Renal pelvis (tissue), 4 donors: ENCODE results near the gene B3GNT7. TPM values are rescaled to one million over a fixed set of nuclear protein-coding genes. Genes with fewer than 3 reads are reported as not detected.
"Not testable (repeated sequence)": the region's sequence is repeated elsewhere in the genome, so short reads cannot be mapped to it uniquely, and the experiment has no call there.

Experiments used
- DNase-seq: peaks from one replicate; pipeline ENCODE4 v3.0.0-alpha.2; 2013
- polyA plus RNA-seq, 3 donors: library from polyadenylated mRNA; unstranded; fragments of 120-200 nt; gene quantifications; one replicate each; pipeline ENCODE4 v1.2.1, GENCODE V29; 2013; ENCODE audit not compliant: insufficient read length in 3 of 3

Gene B3GNT7
- polyA plus RNA-seq, 3 donors = 3.0 to 5.0 (median 4.2) TPM

DNA sequence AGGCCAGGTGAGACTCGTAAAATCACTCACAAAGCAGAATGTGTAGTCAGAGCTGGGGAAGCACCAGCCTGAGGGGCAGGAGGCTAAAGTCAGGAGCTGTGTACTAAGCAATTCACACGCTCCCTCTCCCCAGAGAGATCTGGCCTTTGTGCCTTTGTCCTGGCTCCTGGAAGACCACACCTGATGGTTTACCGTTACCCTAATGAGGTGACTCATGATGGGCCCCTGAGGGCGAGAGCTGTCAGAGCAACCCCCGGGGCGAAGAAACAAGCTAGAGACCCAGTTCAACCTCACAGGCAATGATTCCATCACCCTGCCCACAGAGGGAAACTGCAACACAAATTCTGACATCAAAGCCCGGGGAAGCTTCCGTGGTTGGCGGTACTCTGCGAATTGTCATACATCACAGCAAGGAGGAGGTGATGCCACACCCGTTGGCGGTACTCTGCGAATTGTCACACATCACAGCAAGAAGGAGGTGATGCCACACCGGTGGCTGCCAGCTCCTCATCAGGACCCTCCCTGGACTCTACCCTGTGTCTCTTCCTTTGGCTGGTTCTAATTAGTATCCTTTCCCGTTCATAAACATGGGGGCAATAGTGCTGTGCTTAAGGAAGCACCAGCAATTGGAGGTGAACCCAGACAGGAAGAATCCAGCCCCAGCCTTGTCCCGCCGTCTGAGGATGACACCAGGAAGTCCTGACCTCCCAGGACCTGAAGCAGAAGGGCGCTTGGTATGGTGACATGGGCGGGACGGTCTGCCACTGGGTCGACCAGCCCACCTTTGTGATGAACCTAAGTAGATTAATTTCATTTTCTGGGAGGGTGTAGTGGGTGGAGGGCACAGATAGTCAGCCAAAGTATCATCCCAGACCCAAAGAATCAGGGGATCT is 30.5 kb downstream of the B3GNT7 start:
- no peak for DNase-seq

DNA sequence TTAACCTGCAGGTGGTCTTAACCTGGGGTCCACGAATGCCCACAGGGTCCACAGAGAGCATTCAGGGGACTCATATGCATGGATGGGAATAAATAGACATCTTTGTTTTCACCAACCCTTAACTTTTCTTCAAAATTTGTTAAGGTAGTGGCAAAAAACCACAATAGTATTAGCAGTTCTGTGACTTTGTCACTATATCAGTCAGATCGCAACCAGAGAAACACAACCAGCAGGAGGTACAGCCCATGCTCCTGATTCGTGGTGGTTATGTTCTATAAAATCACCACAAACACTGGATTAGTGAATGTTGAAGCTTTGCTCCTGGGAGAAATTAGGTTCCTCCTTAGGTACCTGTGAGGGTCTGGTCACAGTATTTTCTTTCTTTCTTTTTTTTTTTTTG is 31.6 kb downstream of the B3GNT7 start:
- no peak for DNase-seq

DNA sequence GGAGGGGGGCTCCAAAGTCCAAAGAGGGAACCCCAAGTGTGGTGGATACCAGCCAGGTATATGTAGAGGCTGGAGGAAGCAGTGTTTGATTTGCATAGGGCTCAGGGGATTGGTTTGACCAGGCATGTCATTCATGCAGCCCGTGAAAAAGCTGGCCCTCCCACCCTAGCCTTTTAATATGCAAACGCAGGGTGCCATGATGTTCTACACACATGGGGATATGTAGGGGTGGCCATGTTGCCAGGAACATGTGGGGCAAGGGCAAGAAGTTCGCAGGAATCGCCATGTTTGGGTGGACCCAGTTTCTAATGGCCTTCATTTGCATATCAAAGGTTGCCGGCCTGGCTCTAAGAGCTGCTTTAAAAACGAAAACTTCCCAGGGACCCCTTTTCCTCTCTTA is 33.6 kb downstream of the B3GNT7 start:
- no peak for DNase-seq

DNA sequence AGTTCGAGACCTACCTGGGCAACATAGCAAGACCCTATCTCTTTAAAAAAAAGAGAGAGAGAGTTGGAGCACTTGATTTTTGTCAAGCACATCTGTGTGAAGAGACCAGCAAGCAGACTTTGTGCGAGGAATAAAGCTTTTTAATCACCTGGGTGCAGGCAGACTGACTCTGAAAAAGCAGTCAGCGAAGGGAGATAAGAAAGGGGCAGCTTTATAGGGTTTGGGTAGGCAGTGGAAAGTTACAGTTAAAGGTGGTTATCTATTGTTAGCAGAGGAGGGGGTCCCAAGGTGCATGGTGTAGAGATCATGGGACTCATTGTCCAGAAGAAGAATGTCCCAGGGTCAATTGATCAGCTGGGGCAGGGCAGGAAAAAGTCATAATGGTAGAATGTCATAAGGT is 34.4 kb downstream of the B3GNT7 start:
- no peak for DNase-seq

DNA sequence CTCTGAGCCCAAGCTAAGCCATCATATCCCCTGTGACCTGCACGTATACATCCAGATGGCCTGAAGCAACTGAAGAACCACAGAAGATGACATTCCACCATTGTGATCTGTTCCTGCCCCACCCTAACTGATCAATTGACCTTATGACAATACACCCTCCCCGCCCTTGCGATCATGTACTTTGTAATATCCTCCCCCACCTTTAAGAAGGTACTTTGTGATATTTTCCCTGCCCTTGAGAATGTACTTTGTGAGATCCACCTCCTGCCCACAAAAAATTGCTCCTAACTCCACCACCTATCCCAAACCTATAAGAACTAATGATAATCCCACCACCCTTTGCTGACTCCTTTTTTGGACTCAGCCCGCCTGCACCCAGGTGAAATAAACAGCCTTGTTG is 34.9 kb downstream of the B3GNT7 start:
- not testable (repeated sequence) for DNase-seq

DNA sequence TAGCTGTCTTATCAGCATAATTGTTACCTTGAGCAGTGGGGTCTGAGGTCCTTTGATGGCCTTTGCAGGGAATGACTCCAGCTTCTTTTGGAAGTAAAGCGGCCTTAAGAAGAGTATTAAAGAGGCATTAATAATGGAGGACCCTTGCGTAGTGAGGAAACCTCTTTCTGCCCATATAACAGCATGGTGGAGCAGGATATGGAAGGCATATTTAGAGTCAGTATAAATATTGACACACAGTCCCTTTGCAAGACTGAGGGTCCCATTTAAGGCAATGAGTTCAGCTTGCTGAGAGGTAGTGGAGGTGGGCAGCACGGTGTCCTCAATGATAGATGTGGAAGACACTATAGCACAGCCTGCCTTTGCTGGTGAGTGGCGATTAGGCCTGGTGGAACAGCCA is 36.1 kb downstream of the B3GNT7 start:
- DNase-seq = no peak

DNA sequence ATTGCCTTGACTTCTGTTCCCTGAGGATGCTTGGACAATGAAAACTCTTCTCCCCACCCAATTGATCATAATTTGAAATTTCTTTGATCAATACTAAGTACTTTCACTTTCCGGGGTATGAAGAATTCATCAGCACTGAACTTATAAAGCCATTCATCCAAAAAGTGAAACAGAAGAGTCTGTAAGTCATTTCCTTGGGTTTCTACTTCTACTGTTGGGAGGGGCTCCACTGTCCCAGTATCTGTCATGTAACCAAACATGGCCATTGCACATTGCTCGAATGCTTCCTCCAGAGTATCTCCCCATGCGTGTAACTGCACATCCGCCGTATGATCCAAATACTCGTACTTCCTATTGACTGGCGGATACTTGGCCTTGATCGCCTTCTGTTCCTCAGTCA is 38.5 kb downstream of the B3GNT7 start:
- DNase-seq = no peak

DNA sequence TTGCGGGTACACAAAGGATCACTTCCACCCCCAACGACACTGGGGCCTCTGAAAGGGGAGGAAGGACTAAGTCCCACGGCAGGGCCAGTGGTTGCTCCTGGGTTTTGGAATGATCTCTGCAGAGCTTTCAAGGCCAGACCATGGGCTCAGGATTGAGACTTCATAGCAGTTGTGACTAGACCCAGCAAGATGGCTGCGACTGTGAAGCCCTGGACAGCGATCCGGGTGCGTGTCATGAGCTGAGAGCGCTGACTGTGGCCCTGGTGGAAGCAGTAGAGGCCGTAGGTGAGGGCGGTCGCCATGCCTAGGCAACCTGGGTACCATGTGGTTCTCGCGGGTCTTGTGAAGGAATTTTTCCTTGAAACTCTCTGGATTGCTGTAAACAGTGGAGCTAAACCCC is 41.4 kb downstream of the B3GNT7 start:
- no peak for DNase-seq

DNA sequence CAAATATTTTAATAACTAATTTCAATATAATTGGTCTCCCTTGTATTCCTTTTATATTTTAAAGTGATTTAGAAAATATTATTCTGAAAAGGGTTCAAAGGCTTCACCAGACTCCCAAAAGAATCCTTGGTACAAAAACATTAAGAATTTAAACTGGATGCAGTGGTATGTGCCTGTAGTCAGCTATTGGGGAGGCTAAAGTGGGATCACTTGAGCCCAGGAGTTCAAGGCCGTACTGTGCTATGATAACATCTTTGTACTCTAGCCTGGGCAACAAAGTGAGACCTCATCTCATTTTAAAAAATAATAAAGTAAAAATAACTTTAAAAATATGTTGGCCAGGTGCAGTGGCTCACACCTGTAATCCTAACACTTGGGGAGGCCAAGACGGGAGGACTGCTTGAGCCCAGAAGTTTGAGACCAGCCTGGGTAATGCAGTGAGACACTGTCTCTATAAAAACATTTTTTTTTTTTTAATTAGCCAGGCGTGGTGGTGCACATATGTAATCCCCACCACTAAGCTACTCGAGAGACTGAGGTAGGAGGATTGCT is 54.1 kb downstream of the B3GNT7 start:
- DNase-seq = no peak

DNA sequence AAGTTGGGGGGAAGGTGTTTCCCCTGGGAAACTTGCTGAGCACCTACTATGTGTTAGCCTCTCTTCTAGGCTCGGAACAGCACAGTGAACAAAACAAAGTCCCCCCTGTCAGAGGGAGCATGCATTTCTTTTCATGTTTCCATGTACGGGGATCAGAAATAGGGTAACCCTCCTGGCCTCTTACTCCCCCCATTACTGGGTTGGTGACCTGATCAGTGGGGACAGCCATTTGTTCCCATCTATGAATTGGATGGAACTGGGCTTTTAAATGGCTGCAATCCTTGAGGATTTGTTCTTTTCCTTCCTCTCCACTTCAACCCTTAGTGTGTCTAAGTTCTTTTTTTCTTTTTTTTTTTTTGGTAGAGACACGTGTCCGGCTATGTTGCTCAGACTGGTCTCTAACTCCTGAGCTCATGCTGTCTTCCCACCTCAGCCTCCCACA is 55.1 kb downstream of the B3GNT7 start:
- DNase-seq = no peak

Other genes with a start within 250 kb of the B3GNT7 start
- 10 to 100 TPM; 27.3 to 30.6 (median 27.4) TPM for gene ARMC9, start 197.1 kb upstream of the B3GNT7 start, polyA plus RNA-seq
- 1,000 to 10,000 TPM in 2 of 3 donors, 100 to 1,000 TPM in 1; 972 to 1,146 (median 1,054) TPM for gene NCL, start 68.8 kb downstream of the B3GNT7 start, polyA plus RNA-seq
- gene NMUR1, start 134.7 kb downstream of the B3GNT7 start, polyA plus RNA-seq = 1 to 10 TPM in 1 of 3 donors, under 1 TPM in 2; 0.53 to 1.1 (median 0.74) TPM
- not detected for gene TEX44, start 197.2 kb downstream of the B3GNT7 start, polyA plus RNA-seq